ENCODE results near the gene FBXW11.
A peak's percentile ranks its signal among the peaks of the same experiment; 100 is the strongest.
"Not testable (repeated sequence)": the region's sequence is repeated elsewhere in the genome, so short reads cannot be mapped to it uniquely, and the experiment has no call there.

Gene FBXW11

DNA sequence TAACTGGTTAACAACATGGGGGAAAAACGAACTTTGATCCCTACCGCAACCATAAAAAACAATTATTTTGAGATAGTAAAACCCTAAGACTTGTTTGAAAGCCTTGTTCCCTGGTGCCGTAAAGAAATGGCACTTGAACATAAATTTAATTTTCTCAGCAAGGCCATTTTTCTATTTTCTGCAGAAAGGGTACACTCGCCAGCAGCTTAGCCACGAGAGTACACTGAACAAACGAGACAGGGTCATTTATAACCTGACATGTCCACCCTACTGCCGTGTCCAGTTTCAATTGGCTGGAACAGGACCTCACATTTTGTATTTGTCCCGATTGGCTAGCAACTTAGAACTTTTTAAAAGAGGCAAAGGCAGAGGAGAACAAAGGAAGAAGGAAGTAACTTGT, 26.8 kb downstream of the FBXW11 start:
- DNase-seq, result no peak

GRCh38 chr5:171978519-171978918, 27.9 kb downstream of the FBXW11 start:
- no peak for DNase-seq

DNA sequence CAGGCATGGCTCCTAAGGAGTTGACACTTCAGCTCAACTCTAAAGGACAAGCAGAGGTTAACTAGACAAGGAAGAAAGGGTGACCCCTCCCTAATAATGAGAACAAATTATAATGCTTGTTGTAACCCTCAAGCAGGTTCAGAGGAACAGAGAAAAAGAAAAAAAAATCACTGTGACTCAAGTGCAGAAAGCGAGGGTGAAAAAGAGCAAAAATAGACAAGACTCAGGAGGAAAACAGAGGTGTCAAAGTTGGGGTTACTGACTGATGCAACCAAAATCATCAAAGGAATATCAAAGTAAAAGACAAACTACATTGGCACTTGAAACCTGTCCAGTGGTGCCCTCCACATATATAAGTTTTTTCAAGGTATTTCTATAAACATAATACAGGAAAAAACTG, 28.4 kb downstream of the FBXW11 start:
- no peak for DNase-seq

DNA sequence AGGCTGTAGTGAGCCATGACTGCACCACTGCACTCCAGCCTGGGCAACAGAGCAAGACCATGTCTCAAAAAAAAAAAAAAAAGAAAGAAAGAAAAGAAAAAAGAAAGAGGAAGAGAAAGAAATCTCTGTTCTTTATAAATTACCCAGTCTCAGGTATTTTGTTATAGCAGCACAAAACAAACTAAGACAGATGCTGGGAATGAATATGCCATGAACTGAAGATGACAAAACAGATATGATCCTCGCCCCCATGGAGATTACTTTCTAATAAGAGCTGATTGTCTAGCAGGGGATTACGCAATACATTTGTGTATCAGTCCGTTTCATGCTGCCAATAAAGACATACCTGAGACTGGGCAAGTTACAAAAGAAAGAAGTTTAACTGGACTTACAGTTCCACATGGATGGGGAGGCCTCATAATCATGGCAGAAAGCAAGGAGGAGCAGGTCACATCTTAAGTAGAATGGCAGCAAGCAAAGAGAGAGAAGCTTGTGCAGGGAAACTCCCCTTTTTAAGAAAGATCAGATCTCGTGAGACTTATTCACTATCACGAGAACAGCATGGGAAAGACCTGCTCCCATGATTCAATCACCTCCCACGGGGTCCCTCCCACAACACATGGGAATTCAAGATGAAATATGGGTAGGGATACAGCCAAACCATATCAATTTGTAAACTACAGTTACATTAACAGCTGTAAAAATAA, 29.0 kb downstream of the FBXW11 start:
- not testable (repeated sequence) for DNase-seq

GRCh38 chr5:171975877-171976667, 30.4 kb downstream of the FBXW11 start:
- no peak for DNase-seq

- DNase-seq, result peak; percentile 19
Observed at GRCh38 chr5:171975262-171975876, 31.1 kb downstream of the FBXW11 start.

DNA sequence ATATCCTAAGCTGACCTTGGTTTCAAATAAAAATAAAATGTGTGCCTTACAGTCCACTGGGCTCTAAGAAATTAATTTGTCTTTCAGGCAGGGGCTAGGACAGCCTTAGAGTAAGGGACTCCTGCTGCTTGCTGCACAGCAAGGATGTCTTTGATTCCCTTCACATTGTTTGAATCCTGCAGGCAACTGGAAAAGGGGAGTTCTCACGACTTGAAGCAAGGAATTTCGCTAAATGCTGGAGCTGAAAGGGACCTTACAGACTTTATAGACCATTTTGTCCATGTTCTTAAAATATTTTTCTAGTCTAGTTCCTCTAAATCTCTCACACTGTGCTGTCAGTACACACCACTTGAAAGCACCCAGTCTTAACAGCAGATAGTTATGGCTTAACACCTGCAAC, 35.6 kb downstream of the FBXW11 start:
- no peak for DNase-seq

- no peak for DNase-seq
Observed at GRCh38 chr5:171969288-171969880, 37.1 kb downstream of the FBXW11 start.

GRCh38 chr5:171968531-171968930, 37.9 kb downstream of the FBXW11 start:
- no peak for DNase-seq

DNA sequence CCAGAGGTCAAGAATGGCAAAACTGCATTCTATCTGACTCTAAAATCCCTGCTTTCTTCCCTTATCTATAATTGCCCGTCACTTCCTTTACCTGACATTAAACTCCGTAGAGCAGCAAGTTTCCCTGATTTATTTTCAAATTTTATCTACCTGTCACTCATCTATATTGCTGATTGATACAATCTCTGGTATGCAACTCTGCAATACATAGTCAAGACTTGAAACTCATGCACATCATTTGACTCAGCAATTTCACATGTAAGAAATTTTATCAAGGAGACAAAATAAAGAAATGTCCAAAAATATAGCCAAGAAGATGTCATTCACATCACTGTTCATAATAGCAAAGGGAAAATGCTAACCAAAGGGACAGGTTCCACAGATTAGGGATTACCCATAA, 39.5 kb downstream of the FBXW11 start:
- DNase-seq, result no peak

DNA sequence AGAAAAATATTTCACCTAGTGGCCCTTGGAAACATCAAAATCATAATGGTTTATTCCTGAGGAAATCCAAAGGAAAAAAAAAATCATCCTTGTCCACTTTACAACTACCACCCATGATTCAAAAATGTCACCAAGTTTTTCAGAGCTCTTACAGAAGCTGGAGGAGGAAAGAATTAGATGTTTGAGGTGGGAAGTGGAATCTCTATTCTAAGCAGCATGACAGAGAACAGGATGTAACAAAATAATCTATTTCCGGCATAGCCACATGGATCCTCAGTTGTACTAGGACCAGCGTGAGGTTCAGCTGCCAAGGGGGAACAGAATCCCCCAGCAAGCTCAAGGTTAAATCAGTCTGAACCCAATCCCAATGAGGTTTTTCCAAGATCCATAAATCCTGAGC, 40.2 kb downstream of the FBXW11 start:
- peak; percentile 42 for DNase-seq

GRCh38 chr5:171965745-171966144, 40.7 kb downstream of the FBXW11 start:
- DNase-seq, result peak; percentile 74

DNA sequence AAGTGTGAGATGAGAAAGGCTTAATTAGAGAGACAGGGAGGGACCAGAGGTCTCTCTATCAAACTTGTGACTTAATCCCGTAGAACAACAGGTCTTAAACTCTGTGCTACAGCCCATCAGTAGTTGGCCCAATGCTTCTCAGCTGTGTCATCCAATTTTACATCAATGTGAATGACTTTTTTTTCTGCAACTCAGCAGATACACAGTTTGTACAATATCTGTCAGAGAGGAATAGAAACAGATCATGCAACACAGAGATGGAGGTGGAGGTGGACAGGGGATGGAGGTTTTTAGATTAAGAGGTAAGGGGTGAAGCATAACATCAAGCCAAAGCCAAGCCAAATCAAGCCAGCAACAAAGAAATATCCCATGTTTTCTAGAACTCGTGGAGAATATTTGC, 43.0 kb downstream of the FBXW11 start:
- DNase-seq, result no peak

- DNase-seq, result no peak
Observed at GRCh38 chr5:171961117-171961516, 45.3 kb downstream of the FBXW11 start.

DNA sequence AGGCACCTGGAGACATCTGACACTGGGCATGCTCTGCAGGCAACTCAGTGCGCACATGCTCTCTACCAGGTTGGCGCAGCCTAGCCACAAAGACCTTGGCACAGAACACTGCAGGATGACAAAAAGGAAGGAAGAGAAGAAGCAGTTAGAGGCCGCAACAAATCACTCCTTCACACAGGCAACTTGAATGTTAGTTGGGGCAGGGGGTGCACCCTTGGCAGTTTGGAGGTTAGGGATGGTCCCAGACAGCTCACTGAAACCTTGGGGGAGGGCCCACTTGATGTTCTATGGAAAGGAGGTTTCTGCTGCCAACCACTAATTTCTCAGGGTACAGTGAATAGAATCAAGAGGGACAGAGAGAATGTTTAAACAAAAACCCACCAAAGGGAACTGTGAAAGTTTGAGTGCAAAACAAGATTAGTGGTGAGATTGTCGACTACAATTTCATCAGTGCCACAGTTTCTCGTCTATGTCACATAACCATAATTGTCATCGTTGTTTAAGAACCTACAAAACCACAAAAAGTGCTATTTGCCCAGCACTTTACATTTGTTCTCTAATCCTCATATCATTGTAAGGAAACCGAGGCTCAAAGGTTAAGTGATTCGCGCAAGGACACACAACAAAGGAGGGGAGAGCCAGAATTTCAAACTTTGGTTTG, 48.7 kb downstream of the FBXW11 start:
- DNase-seq, result peak; percentile 48

DNA sequence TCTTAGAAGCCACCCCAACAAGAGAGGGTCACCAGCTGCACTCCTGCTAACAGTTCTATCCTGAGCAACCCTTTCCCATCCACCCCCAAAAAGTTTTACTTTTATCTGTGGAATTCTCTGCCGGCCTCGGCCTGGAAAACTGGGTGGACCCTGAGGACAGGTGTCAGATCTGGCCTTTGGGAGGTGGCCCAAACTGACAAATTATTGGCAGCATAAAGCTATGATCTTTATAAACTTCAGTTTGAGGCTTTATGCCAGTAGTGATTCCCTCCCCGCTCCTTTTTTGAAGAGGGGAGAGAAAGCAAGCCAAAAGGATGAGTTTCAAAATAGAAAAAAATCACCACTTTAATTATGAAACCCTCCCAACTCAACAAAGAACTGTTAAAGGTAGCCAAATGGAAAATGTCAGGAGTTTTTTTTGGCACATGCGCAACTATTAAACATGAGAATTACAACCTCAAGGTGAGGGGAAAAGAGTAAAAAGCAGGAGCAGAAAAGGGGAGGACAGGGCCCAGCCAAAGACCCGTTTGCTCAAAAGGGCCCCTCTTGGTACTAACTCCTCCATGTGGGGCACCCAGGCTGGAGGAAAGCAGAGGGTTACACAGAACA, 49.4 kb downstream of the FBXW11 start:
- no peak for DNase-seq

DNA sequence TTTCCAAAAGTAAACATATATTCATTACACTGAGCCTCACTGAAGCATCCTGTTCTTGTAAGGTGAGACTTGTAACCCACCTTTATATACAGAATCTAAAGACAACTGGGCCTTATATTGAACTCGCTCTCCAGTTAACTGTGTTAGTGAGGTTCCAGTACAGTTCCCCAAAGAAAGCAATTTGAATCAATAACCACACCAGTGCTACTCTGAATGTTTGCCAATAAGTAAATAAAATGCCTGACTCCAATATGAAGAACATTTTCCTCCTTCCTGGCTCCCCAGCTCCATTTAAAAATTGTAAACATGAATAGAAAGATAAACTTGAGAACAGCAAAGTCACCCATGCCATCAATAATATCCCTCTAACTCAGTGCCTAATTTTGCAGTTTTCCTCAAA, 50.1 kb downstream of the FBXW11 start:
- no peak for DNase-seq

- no peak for DNase-seq
Observed at GRCh38 chr5:171955761-171956160, 50.7 kb downstream of the FBXW11 start.

DNA sequence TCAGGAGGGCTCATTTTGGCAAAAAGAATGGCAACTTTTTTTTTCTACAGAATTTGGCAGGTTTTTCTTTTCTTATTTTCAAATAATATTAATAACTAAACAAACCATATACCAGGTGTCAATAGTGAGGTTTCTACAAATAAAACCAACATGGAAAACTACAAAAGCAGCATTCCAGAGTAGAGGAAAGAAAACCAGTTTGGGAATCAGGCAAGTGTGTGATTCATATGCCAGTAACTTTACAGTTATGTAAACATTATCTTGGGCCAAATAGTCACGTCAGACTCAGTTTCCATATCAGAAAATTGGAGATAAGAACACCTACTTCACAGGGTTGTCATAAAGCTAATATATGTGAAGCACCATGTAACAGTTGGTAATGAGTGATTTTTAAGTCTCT, 51.7 kb downstream of the FBXW11 start:
- no peak for DNase-seq

DNA sequence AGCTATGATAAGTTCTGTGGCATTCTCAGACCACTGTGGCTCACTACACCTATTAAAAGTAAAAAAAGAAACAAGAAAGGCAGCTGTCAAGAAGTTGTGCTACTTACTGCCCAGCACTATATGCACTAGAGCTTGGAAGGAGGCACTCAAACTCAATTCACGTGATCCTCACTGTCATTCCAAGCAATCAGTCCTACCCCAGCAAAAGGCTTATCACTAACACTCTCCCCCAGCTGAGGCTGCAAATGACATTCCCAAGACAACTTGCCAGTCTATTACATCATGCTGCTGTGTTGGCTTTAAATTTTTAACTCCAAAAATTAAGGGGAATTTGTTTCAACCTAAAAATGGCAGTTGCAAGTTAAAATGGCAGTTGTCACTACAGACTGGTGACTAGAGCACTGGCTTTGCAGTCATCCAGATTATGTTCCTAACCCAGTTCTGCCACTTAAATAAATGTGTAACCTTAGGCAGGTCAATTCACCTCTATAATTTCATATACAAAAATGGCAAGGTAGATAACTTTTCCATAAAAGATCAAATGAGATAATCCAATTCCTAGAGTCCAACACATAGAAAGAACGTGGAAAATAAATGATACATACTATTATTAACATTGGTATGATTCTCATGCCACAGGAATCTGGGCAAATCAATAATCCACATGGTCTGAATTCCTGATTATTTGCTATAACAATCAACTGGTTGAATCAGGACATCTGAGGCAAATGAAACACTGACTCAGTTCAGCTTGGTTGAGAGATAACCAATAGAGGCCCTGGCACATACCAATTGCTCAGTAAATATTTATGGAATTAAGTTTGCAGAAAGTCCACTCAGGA, 52.4 kb downstream of the FBXW11 start:
- no peak for DNase-seq

- peak; percentile 20 for DNase-seq
Observed at GRCh38 chr5:171952021-171952420, 54.4 kb downstream of the FBXW11 start.

GRCh38 chr5:171951218-171951617, 55.2 kb downstream of the FBXW11 start:
- no peak for DNase-seq

Measured in GDM1 (cell line).